HEK293 (cell line): Measurements from ENCODE around the gene OPN5.

Experiments
- CTCF ChIA-PET: fragments of 350-600 bp; formaldehyde crosslinking; extraction: SDS; loops from one replicate; lab custom pipeline; 2021; ENCODE audit warnings: antibody characterized with exemption; lab: Yijun Ruan, JAX
- POLR2A ChIA-PET: fragments of 300-600 bp; formaldehyde crosslinking; extraction: SDS; loops from one replicate; lab custom pipeline; 2020; ENCODE audit warnings: antibody characterized with exemption, inconsistent platforms; lab: Yijun Ruan, JAX
- H3K27ac ChIP-seq: fragments of 200-500 bp; sonication (Bioruptor generic); 2 replicates; pipeline ENCODE4 v1.5.1; 2014; ENCODE audit warnings: low read depth, low read length, control low read depth, inconsistent platforms; ENCODE audit errors: extremely low read depth
- H3K36me3 ChIP-seq, 2 experiments: fragments of 200-500 bp in 1 of 2; sonication (Bioruptor generic) in 1 of 2; 1 replicate in 1 of 2; 2 replicates in 1 of 2; pipeline ENCODE4 v1.5.1; 2014 to 2017; ENCODE audit warnings: inconsistent platforms in 2 of 2, low read length in 2 of 2; ENCODE audit not compliant: control insufficient read depth in 2 of 2, insufficient read depth in 1 of 2
- H3K4me1 ChIP-seq: fragments of 200-500 bp; sonication (Bioruptor generic); 2 replicates; pipeline ENCODE4 v1.5.1; 2014; ENCODE audit warnings: mild to moderate bottlenecking, low read length, inconsistent platforms; ENCODE audit not compliant: control insufficient read depth, insufficient read depth
- H3K4me3 ChIP-seq: 2 replicates; pipeline ENCODE4 v1.5.1; 2011; ENCODE audit warnings: low read depth, mild to moderate bottlenecking, control low read depth, low read length, moderate library complexity
- H3K9me3 ChIP-seq: fragments of 200-500 bp; sonication (Bioruptor generic); 2 replicates; pipeline ENCODE4 v1.5.1; 2014; ENCODE audit warnings: low read depth, low read length, inconsistent platforms; ENCODE audit not compliant: control insufficient read depth, insufficient read depth
- BCL11B ChIP-seq: fragments of 450-650 bp; formaldehyde crosslinking; IDR thresholded peaks from 2 replicates; pipeline ENCODE4 v1.5.1; 2016; ENCODE audit warnings: low read depth, missing biosample characterization, missing genetic modification characterization
- KLF16 ChIP-seq: fragments of 450-650 bp; formaldehyde crosslinking; IDR thresholded peaks from 2 replicates; pipeline ENCODE4 v1.5.1; 2017; ENCODE audit warnings: missing biosample characterization, missing genetic modification characterization
- PRDM1 ChIP-seq: fragments of 450-650 bp; formaldehyde crosslinking; IDR thresholded peaks from 2 replicates; pipeline ENCODE4; 2016; ENCODE audit warnings: missing biosample characterization, missing genetic modification characterization
- TRIM28 ChIP-seq: IDR thresholded peaks from 2 replicates; pipeline ENCODE4 v1.6.1; 2011; ENCODE audit warnings: low read length, control low read depth, borderline replicate concordance
- ZBTB1 ChIP-seq: fragments of 450-650 bp; formaldehyde crosslinking; IDR thresholded peaks from 2 replicates; pipeline ENCODE4 v1.5.1; 2016; ENCODE audit warnings: missing biosample characterization, missing genetic modification characterization
- ZNF10 ChIP-seq: fragments of 450-650 bp; formaldehyde crosslinking; IDR thresholded peaks from 2 replicates; pipeline ENCODE4 v1.5.1; 2017; ENCODE audit warnings: missing biosample characterization, missing genetic modification characterization
- ZNF112 ChIP-seq: fragments of 450-650 bp; formaldehyde crosslinking; IDR thresholded peaks from 2 replicates; pipeline ENCODE4 v1.5.0; 2017; ENCODE audit warnings: missing biosample characterization, missing genetic modification characterization
- ZNF114 ChIP-seq: fragments of 450-650 bp; formaldehyde crosslinking; IDR thresholded peaks from 2 replicates; pipeline ENCODE4 v1.5.0; 2017; ENCODE audit warnings: missing biosample characterization, missing genetic modification characterization
- ZNF132 ChIP-seq: fragments of 450-650 bp; formaldehyde crosslinking; IDR thresholded peaks from 2 replicates; pipeline ENCODE4 v1.5.1; 2017; ENCODE audit warnings: missing biosample characterization, missing genetic modification characterization, borderline replicate concordance
- ZNF211 ChIP-seq: fragments of 450-650 bp; formaldehyde crosslinking; IDR thresholded peaks from 2 replicates; pipeline ENCODE4 v1.5.1; 2016; ENCODE audit warnings: low read depth, missing biosample characterization, missing genetic modification characterization
- ZNF223 ChIP-seq: fragments of 450-650 bp; formaldehyde crosslinking; IDR thresholded peaks from 2 replicates; pipeline ENCODE4 v1.5.1; 2016; ENCODE audit warnings: missing biosample characterization, missing genetic modification characterization
- ZNF433 ChIP-seq: fragments of 450-650 bp; formaldehyde crosslinking; IDR thresholded peaks from 2 replicates; pipeline ENCODE4 v1.5.1; 2016; ENCODE audit warnings: missing biosample characterization, missing genetic modification characterization, low read depth
- ZNF510 ChIP-seq: fragments of 450-650 bp; formaldehyde crosslinking; IDR thresholded peaks from 2 replicates; pipeline ENCODE4 v1.5.1; 2018; ENCODE audit warnings: mild to moderate bottlenecking, missing genetic modification characterization, missing biosample characterization; ENCODE audit not compliant: insufficient replicate concordance
- ZNF555 ChIP-seq: fragments of 450-650 bp; formaldehyde crosslinking; conservative IDR thresholded peaks from 2 replicates; pipeline ENCODE4 v1.5.1; 2017; ENCODE audit warnings: missing biosample characterization, mild to moderate bottlenecking, missing genetic modification characterization, inconsistent platforms
- ZNF561 ChIP-seq: fragments of 450-650 bp; IDR thresholded peaks from 2 replicates; pipeline ENCODE4 v1.5.1; 2018; ENCODE audit warnings: missing biosample characterization, missing genetic modification characterization, borderline replicate concordance
- ZNF571 ChIP-seq: fragments of 450-650 bp; formaldehyde crosslinking; IDR thresholded peaks from 2 replicates; pipeline ENCODE4 v1.5.0; 2017; ENCODE audit warnings: missing biosample characterization, missing genetic modification characterization
- ZNF585B ChIP-seq: fragments of 450-650 bp; formaldehyde crosslinking; IDR thresholded peaks from 2 replicates; pipeline ENCODE4 v1.5.1; 2016; ENCODE audit warnings: missing biosample characterization, missing genetic modification characterization
- ZNF596 ChIP-seq: fragments of 450-650 bp; IDR thresholded peaks from 2 replicates; pipeline ENCODE4 v1.5.0; 2018; ENCODE audit warnings: missing biosample characterization, mild to moderate bottlenecking, missing genetic modification characterization, moderate library complexity
- ZNF785 ChIP-seq: fragments of 450-650 bp; formaldehyde crosslinking; IDR thresholded peaks from 2 replicates; pipeline ENCODE4 v1.5.1; 2016; ENCODE audit warnings: missing biosample characterization, missing genetic modification characterization
- ZSCAN16 ChIP-seq: fragments of 450-650 bp; formaldehyde crosslinking; IDR thresholded peaks from 2 replicates; pipeline ENCODE4 v1.5.1; 2016; ENCODE audit warnings: missing biosample characterization, missing genetic modification characterization
- TF ChIP-seq, protein P1 (sequence below): IDR thresholded peaks from 2 replicates; pipeline ENCODE4 v1.6.1; 2011; ENCODE audit warnings: mild to moderate bottlenecking, low read depth, low read length, borderline replicate concordance
- TF ChIP-seq, protein P2 (sequence below): fragments of 450-650 bp; formaldehyde crosslinking; IDR thresholded peaks from 2 replicates; pipeline ENCODE4 v1.5.1; 2016; ENCODE audit warnings: missing biosample characterization, missing genetic modification characterization
- TF ChIP-seq, protein P3 (sequence below): fragments of 450-650 bp; formaldehyde crosslinking; IDR thresholded peaks from 2 replicates; pipeline ENCODE4 v1.5.1; 2016; ENCODE audit warnings: missing biosample characterization, missing genetic modification characterization
- TF ChIP-seq, protein P4 (sequence below): fragments of 450-650 bp; formaldehyde crosslinking; IDR thresholded peaks from 2 replicates; pipeline ENCODE4 v1.5.1; 2016; ENCODE audit warnings: missing biosample characterization, missing genetic modification characterization
- TF ChIP-seq, protein P5 (sequence below): fragments of 450-650 bp; formaldehyde crosslinking; IDR thresholded peaks from 2 replicates; pipeline ENCODE4 v1.5.1; 2016; ENCODE audit warnings: missing biosample characterization, missing genetic modification characterization

Gene OPN5

DNA sequence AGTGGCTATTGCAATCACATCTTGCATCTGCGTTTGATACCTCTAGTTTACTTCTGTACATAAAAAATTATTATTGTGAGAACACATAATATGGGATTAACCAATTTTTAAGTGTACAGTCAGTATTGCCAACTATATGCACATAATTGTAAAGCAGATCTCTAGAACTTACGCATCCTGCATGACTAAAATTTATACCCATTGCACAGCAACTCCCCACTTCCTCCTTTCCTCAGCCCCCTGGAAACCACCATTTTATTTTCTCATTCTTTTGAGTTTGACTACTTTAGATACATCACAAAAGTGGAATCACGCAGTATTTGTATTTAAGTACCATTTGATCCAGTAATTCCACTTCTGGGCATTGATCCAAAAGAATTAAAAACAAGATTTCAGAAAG is 19.3 kb upstream of the OPN5 start:
- TF ChIP-seq ZNF433: no peak
- TF ChIP-seq, protein P1, sequence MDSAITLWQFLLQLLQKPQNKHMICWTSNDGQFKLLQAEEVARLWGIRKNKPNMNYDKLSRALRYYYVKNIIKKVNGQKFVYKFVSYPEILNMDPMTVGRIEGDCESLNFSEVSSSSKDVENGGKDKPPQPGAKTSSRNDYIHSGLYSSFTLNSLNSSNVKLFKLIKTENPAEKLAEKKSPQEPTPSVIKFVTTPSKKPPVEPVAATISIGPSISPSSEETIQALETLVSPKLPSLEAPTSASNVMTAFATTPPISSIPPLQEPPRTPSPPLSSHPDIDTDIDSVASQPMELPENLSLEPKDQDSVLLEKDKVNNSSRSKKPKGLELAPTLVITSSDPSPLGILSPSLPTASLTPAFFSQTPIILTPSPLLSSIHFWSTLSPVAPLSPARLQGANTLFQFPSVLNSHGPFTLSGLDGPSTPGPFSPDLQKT: no peak
- TF ChIP-seq ZNF223 (tag by site-specific recombination): no peak
- no peak for TF ChIP-seq ZNF596 (tag by site-specific recombination)
- no peak for TF ChIP-seq ZNF555 (tag by site-specific recombination)
- no peak for TF ChIP-seq ZNF785 (tag by site-specific recombination)
- no peak for TF ChIP-seq ZNF510 (tag by site-specific recombination)
- TF ChIP-seq, protein P2, sequence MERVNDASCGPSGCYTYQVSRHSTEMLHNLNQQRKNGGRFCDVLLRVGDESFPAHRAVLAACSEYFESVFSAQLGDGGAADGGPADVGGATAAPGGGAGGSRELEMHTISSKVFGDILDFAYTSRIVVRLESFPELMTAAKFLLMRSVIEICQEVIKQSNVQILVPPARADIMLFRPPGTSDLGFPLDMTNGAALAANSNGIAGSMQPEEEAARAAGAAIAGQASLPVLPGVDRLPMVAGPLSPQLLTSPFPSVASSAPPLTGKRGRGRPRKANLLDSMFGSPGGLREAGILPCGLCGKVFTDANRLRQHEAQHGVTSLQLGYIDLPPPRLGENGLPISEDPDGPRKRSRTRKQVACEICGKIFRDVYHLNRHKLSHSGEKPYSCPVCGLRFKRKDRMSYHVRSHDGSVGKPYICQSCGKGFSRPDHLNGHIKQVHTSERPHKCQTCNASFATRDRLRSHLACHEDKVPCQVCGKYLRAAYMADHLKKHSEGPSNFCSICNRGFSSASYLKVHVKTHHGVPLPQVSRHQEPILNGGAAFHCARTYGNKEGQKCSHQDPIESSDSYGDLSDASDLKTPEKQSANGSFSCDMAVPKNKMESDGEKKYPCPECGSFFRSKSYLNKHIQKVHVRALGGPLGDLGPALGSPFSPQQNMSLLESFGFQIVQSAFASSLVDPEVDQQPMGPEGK (tag by site-specific recombination): no peak
- TF ChIP-seq, protein P3, sequence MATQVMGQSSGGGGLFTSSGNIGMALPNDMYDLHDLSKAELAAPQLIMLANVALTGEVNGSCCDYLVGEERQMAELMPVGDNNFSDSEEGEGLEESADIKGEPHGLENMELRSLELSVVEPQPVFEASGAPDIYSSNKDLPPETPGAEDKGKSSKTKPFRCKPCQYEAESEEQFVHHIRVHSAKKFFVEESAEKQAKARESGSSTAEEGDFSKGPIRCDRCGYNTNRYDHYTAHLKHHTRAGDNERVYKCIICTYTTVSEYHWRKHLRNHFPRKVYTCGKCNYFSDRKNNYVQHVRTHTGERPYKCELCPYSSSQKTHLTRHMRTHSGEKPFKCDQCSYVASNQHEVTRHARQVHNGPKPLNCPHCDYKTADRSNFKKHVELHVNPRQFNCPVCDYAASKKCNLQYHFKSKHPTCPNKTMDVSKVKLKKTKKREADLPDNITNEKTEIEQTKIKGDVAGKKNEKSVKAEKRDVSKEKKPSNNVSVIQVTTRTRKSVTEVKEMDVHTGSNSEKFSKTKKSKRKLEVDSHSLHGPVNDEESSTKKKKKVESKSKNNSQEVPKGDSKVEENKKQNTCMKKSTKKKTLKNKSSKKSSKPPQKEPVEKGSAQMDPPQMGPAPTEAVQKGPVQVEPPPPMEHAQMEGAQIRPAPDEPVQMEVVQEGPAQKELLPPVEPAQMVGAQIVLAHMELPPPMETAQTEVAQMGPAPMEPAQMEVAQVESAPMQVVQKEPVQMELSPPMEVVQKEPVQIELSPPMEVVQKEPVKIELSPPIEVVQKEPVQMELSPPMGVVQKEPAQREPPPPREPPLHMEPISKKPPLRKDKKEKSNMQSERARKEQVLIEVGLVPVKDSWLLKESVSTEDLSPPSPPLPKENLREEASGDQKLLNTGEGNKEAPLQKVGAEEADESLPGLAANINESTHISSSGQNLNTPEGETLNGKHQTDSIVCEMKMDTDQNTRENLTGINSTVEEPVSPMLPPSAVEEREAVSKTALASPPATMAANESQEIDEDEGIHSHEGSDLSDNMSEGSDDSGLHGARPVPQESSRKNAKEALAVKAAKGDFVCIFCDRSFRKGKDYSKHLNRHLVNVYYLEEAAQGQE (tag by site-specific recombination): no peak
- no peak for TF ChIP-seq ZNF10 (tag by site-specific recombination)
- no peak for TF ChIP-seq TRIM28
- TF ChIP-seq, protein P4, sequence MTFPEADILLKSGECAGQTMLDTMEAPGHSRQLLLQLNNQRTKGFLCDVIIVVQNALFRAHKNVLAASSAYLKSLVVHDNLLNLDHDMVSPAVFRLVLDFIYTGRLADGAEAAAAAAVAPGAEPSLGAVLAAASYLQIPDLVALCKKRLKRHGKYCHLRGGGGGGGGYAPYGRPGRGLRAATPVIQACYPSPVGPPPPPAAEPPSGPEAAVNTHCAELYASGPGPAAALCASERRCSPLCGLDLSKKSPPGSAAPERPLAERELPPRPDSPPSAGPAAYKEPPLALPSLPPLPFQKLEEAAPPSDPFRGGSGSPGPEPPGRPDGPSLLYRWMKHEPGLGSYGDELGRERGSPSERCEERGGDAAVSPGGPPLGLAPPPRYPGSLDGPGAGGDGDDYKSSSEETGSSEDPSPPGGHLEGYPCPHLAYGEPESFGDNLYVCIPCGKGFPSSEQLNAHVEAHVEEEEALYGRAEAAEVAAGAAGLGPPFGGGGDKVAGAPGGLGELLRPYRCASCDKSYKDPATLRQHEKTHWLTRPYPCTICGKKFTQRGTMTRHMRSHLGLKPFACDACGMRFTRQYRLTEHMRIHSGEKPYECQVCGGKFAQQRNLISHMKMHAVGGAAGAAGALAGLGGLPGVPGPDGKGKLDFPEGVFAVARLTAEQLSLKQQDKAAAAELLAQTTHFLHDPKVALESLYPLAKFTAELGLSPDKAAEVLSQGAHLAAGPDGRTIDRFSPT (tag by site-specific recombination): no peak
- TF ChIP-seq ZNF571 (tag by site-specific recombination): no peak
- TF ChIP-seq ZNF132 (tag by site-specific recombination): no peak
- no peak for TF ChIP-seq ZNF112
- no peak for TF ChIP-seq ZNF585B
- no peak for TF ChIP-seq KLF16 (tag by site-specific recombination)
- Histone ChIP-seq H3K36me3 (no peaks in the 10 kb centered on the region), H3K4me1 (no peaks in the 10 kb centered on the region), H3K9me3 (no peaks in the 10 kb centered on the region), H3K27ac (no peak overlapping the region), H3K4me3 (no peak overlapping the region)
- ChIA-PET CTCF (no interaction called here), POLR2A (no interaction called here)

DNA sequence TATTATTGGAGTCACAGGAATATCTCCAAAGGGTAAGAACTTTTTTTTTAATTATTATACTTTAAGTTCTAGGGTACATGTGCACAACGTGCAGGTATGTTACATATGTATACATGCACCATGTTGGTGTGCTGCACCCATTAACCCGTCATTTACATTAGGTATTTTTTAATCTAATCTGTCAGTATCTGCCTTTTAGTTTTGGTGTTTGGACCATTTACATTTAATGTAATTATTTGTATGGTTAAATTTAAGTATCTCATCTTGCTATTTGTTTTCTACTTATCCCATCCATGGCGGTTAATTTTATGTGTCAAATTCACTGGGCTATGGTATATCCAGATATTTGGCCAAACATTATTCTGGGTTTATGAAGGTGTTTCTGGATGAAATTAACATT is 15.4 kb upstream of the OPN5 start:
- no peaks in the 10 kb centered on the region for H3K36me3 ChIP-seq
- no peak overlapping the region for H3K4me3 ChIP-seq
- ChIA-PET CTCF (interaction anchor here (1.0 to 1.2 kb wide), 3 partner anchors 10 to 136 kb away, joined by 3 read pairs; no protein-coding TSS in a partner anchor), POLR2A (no interaction called here)
- no peak overlapping the region for H3K27ac ChIP-seq
- no peaks in the 10 kb centered on the region for H3K4me1 ChIP-seq
- H3K9me3 ChIP-seq: no peaks in the 10 kb centered on the region
- TF ChIP-seq ZNF211 (no peak), ZNF114 (no peak), ZSCAN16 (tag by site-specific recombination) (no peak), BCL11B (tag by site-specific recombination) (no peak), TRIM28 (no peak), ZNF561 (no peak), PRDM1 (no peak), ZNF223 (tag by site-specific recombination) (no peak), ZBTB1 (tag by site-specific recombination) (no peak)
- TF ChIP-seq, protein P5, sequence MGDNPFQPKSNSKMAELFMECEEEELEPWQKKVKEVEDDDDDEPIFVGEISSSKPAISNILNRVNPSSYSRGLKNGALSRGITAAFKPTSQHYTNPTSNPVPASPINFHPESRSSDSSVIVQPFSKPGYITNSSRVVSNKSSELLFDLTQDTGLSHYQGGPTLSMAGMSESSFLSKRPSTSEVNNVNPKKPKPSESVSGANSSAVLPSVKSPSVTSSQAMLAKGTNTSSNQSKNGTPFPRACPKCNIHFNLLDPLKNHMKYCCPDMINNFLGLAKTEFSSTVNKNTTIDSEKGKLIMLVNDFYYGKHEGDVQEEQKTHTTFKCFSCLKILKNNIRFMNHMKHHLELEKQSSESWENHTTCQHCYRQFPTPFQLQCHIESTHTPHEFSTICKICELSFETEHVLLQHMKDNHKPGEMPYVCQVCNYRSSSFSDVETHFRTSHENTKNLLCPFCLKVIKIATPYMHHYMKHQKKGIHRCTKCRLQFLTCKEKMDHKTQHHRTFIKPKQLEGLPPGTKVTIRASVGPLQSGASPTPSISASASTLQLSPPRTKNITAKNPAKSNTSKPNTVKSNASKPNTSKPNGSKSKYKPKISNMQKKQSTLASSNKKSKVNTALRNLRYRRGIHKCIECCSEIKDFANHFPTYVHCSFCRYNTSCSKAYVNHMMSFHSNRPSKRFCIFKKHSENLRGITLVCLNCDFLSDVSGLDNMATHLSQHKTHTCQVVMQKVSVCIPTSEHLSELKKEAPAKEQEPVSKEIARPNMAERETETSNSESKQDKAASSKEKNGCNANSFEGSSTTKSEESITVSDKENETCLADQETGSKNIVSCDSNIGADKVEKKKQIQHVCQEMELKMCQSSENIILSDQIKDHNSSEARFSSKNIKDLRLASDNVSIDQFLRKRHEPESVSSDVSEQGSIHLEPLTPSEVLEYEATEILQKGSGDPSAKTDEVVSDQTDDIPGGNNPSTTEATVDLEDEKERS (tag by site-specific recombination): no peak
